Cardiac muscle cell (in vitro differentiated cells and primary cell): ENCODE data around the gene FOXK1. TPM values are rescaled to one million over a fixed set of nuclear protein-coding genes. Genes with fewer than 3 reads are reported as not detected.

Source experiments
- DNase-seq, 2 donors: peaks; one replicate each; pipeline versions ENCODE4 v3.0.0 to v3.0.0-alpha.2; 2010 to 2017; ENCODE audit warnings: low read depth in 1 of 2, low spot score in 1 of 2
- H3K27ac ChIP-seq: fragments of 200-600 bp; sonication (generic); 2 replicates; pipeline ENCODE4 v1.5.1; 2016
- H3K27me3 ChIP-seq: fragments of 200-600 bp; sonication (generic); 2 replicates; pipeline ENCODE4 v1.6.0; 2016; ENCODE audit warnings: control low read depth
- H3K36me3 ChIP-seq: fragments of 200-600 bp; sonication (generic); 2 replicates; pipeline ENCODE4 v1.5.1; 2016; ENCODE audit warnings: control low read depth
- H3K4me1 ChIP-seq: fragments of 200-600 bp; sonication (generic); 2 replicates; pipeline ENCODE4 v1.8.1; 2017; ENCODE audit warnings: low read depth, mild to moderate bottlenecking, mixed run types
- H3K4me3 ChIP-seq: fragments of 200-600 bp; sonication (generic); 2 replicates; pipeline ENCODE4 v1.5.1; 2016; ENCODE audit warnings: mild to moderate bottlenecking
- H3K9me3 ChIP-seq: fragments of 200-600 bp; sonication (generic); 2 replicates; pipeline ENCODE4 v1.5.1; 2017; ENCODE audit warnings: low read depth, mild to moderate bottlenecking, control low read depth
- CTCF ChIP-seq: IDR thresholded peaks from 2 replicates; pipeline ENCODE4 v1.5.1; 2012; ENCODE audit warnings: low read depth, mild to moderate bottlenecking, low read length
- polyA plus RNA-seq: library from polyadenylated mRNA; unstranded; fragments of >200 nt; fragmentation: Nextera tagmentation; extraction: Ambion mirVana; gene quantifications from 2 replicates; pipeline ENCODE4 v1.2.1, GENCODE V29; 2016
- total RNA-seq: library from RNA; depleted of rRNA; stranded (reverse); fragments of >200 nt; gene quantifications from 2 replicates; pipeline ENCODE4 v1.2.3, GENCODE V29; 2016

FOXK1 gene
- total and polyA plus RNA-seq, 2 experiments from 2014 or later, result 8.7 to 55.0 TPM

- H3K9me3 ChIP-seq, result no peaks in the 10 kb centered on the region
- H3K4me3 ChIP-seq, result no peak overlapping the region
- peaks cover 9% of the 10 kb centered on the region for H3K4me1 ChIP-seq
- H3K36me3 ChIP-seq, result peaks cover 12% of the 10 kb centered on the region
- no peak for TF ChIP-seq CTCF
- H3K27me3 ChIP-seq, result no peaks in the 10 kb centered on the region
- DNase-seq, result peak in 1 of 2 donors; percentile 78
- peak overlapping the region; percentile 88 for H3K27ac ChIP-seq
Measured at GRCh38 chr7:4784799-4785198, 102.7 kb downstream of the FOXK1 start.

GRCh38 chr7:4785371-4785770 is 103.3 kb downstream of the FOXK1 start:
- Histone ChIP-seq H3K27me3 (no peaks in the 10 kb centered on the region), H3K4me1 (peaks cover 9% of the 10 kb centered on the region), H3K4me3 (no peak overlapping the region), H3K9me3 (no peaks in the 10 kb centered on the region), H3K36me3 (peaks cover 12% of the 10 kb centered on the region), H3K27ac (peak overlapping the region; percentile 88)
- DNase-seq, result no peak
- no peak for TF ChIP-seq CTCF

- Histone ChIP-seq H3K27me3 (no peaks in the 10 kb centered on the region), H3K36me3 (peaks cover 9% of the 10 kb centered on the region), H3K4me3 (no peak overlapping the region), H3K27ac (peak overlapping the region; percentile 45), H3K9me3 (no peaks in the 10 kb centered on the region), H3K4me1 (peaks cover 9% of the 10 kb centered on the region)
- DNase-seq, result no peak
- TF ChIP-seq CTCF, result no peak
Measured at GRCh38 chr7:4786015-4786414, 103.9 kb downstream of the FOXK1 start.

- H3K36me3 ChIP-seq, result no peaks in the 10 kb centered on the region
Measured at GRCh38 chr7:4787541-4787940, 105.4 kb downstream of the FOXK1 start.

GRCh38 chr7:4787947-4788626 is 106.0 kb downstream of the FOXK1 start:
- Histone ChIP-seq H3K4me3 (no peak overlapping the region), H3K36me3 (no peaks in the 10 kb centered on the region), H3K27me3 (no peaks in the 10 kb centered on the region), H3K27ac (no peak overlapping the region), H3K4me1 (peaks cover 9% of the 10 kb centered on the region), H3K9me3 (no peaks in the 10 kb centered on the region)
- no peak for TF ChIP-seq CTCF
- DNase-seq, result no peak

More at GRCh38 chr7:4787541-4787940, 105.4 kb downstream of the FOXK1 start:
- no peak for DNase-seq
- Histone ChIP-seq H3K27me3 (no peaks in the 10 kb centered on the region), H3K27ac (no peak overlapping the region), H3K4me3 (no peak overlapping the region), H3K4me1 (peaks cover 9% of the 10 kb centered on the region), H3K9me3 (no peaks in the 10 kb centered on the region)
- TF ChIP-seq CTCF, result no peak
